Loucy (cell line): ENCODE results near the gene CD79B.
"Not testable (repeated sequence)": the region's sequence is repeated elsewhere in the genome, so short reads cannot be mapped to it uniquely, and the experiment has no call there.

ENCODE experiments used
- EZH2phosphoT487 ChIP-seq: fragments of 200-600 bp; IDR thresholded peaks from 2 replicates; pipeline ENCODE4 v1.6.1; 2018; ENCODE audit warnings: antibody characterized with exemption, mild to moderate bottlenecking, moderate library complexity, borderline replicate concordance
- TF ChIP-seq, protein P1 (sequence below): fragments of 200-600 bp; sonication (generic); conservative IDR thresholded peaks from 2 replicates; pipeline ENCODE4 v1.5.1; 2014; ENCODE audit warnings: mild to moderate bottlenecking, antibody characterized with exemption, low read length

GRCh38 chr17:63896524-63897354 is 35.4 kb downstream of the CD79B start, which contains the start of gene CSH1:
- TF ChIP-seq, protein P1, sequence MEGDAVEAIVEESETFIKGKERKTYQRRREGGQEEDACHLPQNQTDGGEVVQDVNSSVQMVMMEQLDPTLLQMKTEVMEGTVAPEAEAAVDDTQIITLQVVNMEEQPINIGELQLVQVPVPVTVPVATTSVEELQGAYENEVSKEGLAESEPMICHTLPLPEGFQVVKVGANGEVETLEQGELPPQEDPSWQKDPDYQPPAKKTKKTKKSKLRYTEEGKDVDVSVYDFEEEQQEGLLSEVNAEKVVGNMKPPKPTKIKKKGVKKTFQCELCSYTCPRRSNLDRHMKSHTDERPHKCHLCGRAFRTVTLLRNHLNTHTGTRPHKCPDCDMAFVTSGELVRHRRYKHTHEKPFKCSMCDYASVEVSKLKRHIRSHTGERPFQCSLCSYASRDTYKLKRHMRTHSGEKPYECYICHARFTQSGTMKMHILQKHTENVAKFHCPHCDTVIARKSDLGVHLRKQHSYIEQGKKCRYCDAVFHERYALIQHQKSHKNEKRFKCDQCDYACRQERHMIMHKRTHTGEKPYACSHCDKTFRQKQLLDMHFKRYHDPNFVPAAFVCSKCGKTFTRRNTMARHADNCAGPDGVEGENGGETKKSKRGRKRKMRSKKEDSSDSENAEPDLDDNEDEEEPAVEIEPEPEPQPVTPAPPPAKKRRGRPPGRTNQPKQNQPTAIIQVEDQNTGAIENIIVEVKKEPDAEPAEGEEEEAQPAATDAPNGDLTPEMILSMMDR, result not testable (repeated sequence)
- not testable (repeated sequence) for TF ChIP-seq EZH2phosphoT487
